A549 (cell line): ENCODE measurements around the gene DNAJC5. TPM values are rescaled to one million over a fixed set of nuclear protein-coding genes. Genes with fewer than 3 reads are reported as not detected.

Source experiments
- ATAC-seq, 2 experiments: fragments of 200-7000 bp in 1 of 2; fragments of >200 bp in 1 of 2; cut with Nextera tagmentation in 1 of 2; cut with Tn5 transposase in 1 of 2; 3 replicates each; pipeline versions ENCODE4 v1.8.0 to v1.9.1; 2018 to 2020; ENCODE audit warnings: mild to moderate bottlenecking in 1 of 2, moderate library complexity in 1 of 2
- CTCF ChIA-PET: fragments of 300-600 bp; sonication (Branson Sonifier 250); formaldehyde crosslinking; extraction: SDS; loops from one replicate; lab custom pipeline; 2021; ENCODE audit warnings: antibody characterized with exemption, inconsistent platforms; lab: Yijun Ruan, JAX
- POLR2A ChIA-PET: fragments of 350-600 bp; formaldehyde crosslinking; extraction: SDS; loops from one replicate; lab custom pipeline; 2021; ENCODE audit warnings: antibody characterized with exemption, inconsistent platforms; lab: Yijun Ruan, JAX
- DNase-seq, 2 experiments: peaks; one replicate each; pipeline versions ENCODE4 v3.0.0 to v3.0.0-alpha.2; 2011 to 2016; ENCODE audit warnings: low read depth in 1 of 2, low spot score in 1 of 2
- FAIRE-seq: peaks from 2 replicates; lab custom pipeline; 2011; peaks lifted over from hg19 to GRCh38; lab: Jason Lieb, UNC
- H3K27ac ChIP-seq, 2 experiments: fragments of >200 bp; sonication (Bioruptor Twin); formaldehyde crosslinking; 3 replicates each; pipeline ENCODE4 v1.5.1; 2016 to 2017
- H3K4me1 ChIP-seq: fragments of >200 bp; sonication (Bioruptor Twin); formaldehyde crosslinking; 3 replicates; pipeline ENCODE4 v1.6.1; 2016
- H3K4me2 ChIP-seq: fragments of >200 bp; sonication (Bioruptor Twin); formaldehyde crosslinking; 3 replicates; pipeline ENCODE4 v1.6.1; 2016
- H3K4me3 ChIP-seq: fragments of >200 bp; sonication (Bioruptor Twin); formaldehyde crosslinking; 3 replicates; pipeline ENCODE4 v1.5.1; 2016
- H3K9me3 ChIP-seq: fragments of >200 bp; sonication (Bioruptor Twin); formaldehyde crosslinking; 3 replicates; pipeline ENCODE4 v1.6.1; 2016
- CBX8 ChIP-seq: fragments of 200-600 bp; sonication (generic); IDR thresholded peaks from 2 replicates; pipeline ENCODE4 v1.6.1; 2016
- CEBPB ChIP-seq, 2 experiments: fragments of >200 bp in 1 of 2; sonication (Bioruptor Twin) in 1 of 2; formaldehyde crosslinking in 1 of 2; IDR thresholded peaks; 2 replicates each; pipeline ENCODE4 v1.6.1; 2012 to 2016
- CHD2 ChIP-seq: fragments of 150-350 bp; IDR thresholded peaks from 2 replicates; pipeline ENCODE4 v1.6.1; 2014; ENCODE audit warnings: low read length; ENCODE audit not compliant: partially characterized antibody
- CHD4 ChIP-seq: fragments of 200-600 bp; sonication (generic); IDR thresholded peaks from 2 replicates; pipeline ENCODE4 v1.6.1; 2016; ENCODE audit warnings: antibody characterized with exemption, mild to moderate bottlenecking, borderline replicate concordance
- E2F6 ChIP-seq: IDR thresholded peaks from 2 replicates; pipeline ENCODE4 v1.6.1; 2012; ENCODE audit warnings: low read depth, borderline replicate concordance
- JUN ChIP-seq, 2 experiments: fragments of >200 bp; sonication (Bioruptor Twin); formaldehyde crosslinking; IDR thresholded peaks; 2 replicates in 1 of 2; 3 replicates in 1 of 2; pipeline ENCODE4 v1.6.1; 2016 to 2017
- MAX ChIP-seq: IDR thresholded peaks from 2 replicates; pipeline ENCODE4 v1.6.1; 2012
- MYC ChIP-seq: IDR thresholded peaks from 2 replicates; pipeline ENCODE4 v1.6.1; 2012; ENCODE audit warnings: mild to moderate bottlenecking, inconsistent platforms, low read length, improper control_type of control experiment, borderline replicate concordance
- PBX3 ChIP-seq: IDR thresholded peaks from 2 replicates; pipeline ENCODE4 v1.6.1; 2012
- PHF8 ChIP-seq: fragments of 200-600 bp; sonication (generic); IDR thresholded peaks from 2 replicates; pipeline ENCODE4 v1.6.1; 2016; ENCODE audit warnings: low read depth, mild to moderate bottlenecking, antibody characterized with exemption, moderate library complexity, borderline replicate concordance
- POLR2A ChIP-seq: IDR thresholded peaks from 2 replicates; pipeline ENCODE4 v1.6.1; 2012; ENCODE audit warnings: mild to moderate bottlenecking, low read length
- POLR2AphosphoS2 ChIP-seq: conservative IDR thresholded peaks from 2 replicates; pipeline ENCODE4 v1.6.1; 2012; ENCODE audit warnings: low read length, improper control_type of control experiment, inconsistent platforms
- RAD21 ChIP-seq, 2 experiments: fragments of >200 bp in 1 of 2; sonication (Bioruptor Twin) in 1 of 2; formaldehyde crosslinking in 1 of 2; IDR thresholded peaks in 1 of 2; conservative IDR thresholded peaks in 1 of 2; 2 replicates in 1 of 2; 3 replicates in 1 of 2; pipeline ENCODE4 v1.6.1; 2012 to 2018; ENCODE audit warnings: inconsistent platforms in 1 of 2
- SMC3 ChIP-seq: fragments of >200 bp; sonication (Bioruptor Twin); formaldehyde crosslinking; IDR thresholded peaks from 3 replicates; pipeline ENCODE4 v1.6.1; 2018; ENCODE audit warnings: inconsistent platforms
- USF2 ChIP-seq: fragments of 450-650 bp; IDR thresholded peaks from 2 replicates; pipeline ENCODE4 v1.6.1; 2014; ENCODE audit warnings: antibody characterized with exemption
- WGBS: methylation state at CpG from one replicate; pipeline ENCODE4 v1.1.6; 2017; ENCODE audit errors: missing lambda C conversion rate; 5-methylcytosine and 5-hydroxymethylcytosine counted together
- polyA plus RNA-seq, 4 experiments: library from polyadenylated mRNA; depleted of rRNA in 3 of 4; stranded (reverse); fragments of >200 nt; fragmentation: RNase III in 1 of 4; extraction: RNeasy Plus Mini Kit Qiagen cat#74134 plus additional on column Dnase treatment in 1 of 4; gene quantifications; 2 replicates in 3 of 4; 3 replicates in 1 of 4; pipeline ENCODE4 v1.2.3, GENCODE V29; 2011 to 2017
- TF ChIP-seq, protein P1 (sequence below): fragments of >200 bp; sonication (Bioruptor Twin); formaldehyde crosslinking; IDR thresholded peaks from 3 replicates; pipeline ENCODE4 v1.5.1; 2016

DNAJC5 gene
- polyA plus RNA-seq, 2 of the 4 experiments (the other 2 are of a cell fraction): 20.4 to 23.2 TPM

DNA sequence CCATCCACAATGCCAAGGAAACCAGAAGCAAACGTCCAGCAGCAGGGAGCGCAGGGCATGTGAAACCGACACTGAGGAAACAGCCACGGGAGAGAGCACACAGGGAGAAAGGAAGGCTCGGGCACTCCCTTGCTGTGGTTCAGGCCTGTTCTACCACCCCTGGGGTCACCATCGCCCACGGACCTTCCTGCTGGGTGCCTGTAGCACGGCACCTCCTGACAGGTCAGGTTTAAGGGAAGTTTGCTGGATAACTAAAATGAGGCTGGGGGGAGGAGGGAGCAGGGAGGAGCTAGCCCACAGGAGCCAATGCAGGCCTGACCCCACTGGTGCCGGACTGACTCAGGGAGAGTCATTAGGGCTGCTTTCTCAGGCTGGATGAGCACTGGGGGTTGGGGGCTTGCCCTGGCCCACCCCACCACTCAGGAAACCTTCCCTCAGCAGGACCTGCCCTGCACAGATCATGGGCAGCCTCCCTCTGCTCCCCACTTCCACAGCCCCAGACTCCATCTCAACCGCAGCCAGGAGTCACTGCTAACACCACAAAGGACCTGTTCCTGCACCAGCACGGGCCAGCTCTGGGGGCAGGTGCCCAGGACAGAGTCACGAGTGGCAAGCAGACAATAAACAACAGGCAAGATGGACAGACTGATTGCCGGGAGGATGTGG is 59.0 kb downstream of the DNAJC5 start (continued):
- no peak for TF ChIP-seq CHD4

DNA sequence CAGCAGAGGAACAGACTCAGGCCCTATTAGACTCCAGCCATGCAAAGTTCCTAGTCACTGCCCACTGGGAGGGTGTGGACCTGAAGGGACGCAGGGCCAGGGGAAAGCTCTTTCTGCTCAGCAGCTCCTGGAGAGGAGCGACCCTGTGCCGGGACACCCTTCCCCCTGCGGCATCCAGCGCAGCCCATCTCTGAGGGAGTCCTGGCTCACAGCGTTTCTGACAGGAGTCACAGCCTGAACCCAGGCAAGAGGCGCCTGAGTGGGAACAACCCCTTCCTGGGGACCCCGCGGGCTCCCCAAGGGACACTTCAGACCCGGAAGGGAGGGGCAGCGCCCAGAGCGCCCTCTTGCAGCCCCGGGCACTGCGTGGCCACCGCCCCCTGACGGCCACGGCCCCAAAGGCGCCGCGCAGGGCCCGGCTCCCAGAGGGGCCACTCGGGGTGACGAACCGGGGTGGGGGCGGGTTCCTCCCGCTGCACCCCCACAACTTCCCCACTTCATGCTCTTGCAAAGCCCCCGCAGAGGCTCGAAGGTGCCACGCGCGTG is 60.4 kb downstream of the DNAJC5 start:
- Histone ChIP-seq H3K9me3 (no peaks in the 10 kb centered on the region), H3K27ac (peak overlapping the region; percentile 96 to 98), H3K4me2 (peak overlapping the region; percentile 99), H3K4me3 (peak overlapping the region; percentile 84), H3K4me1 (peaks cover 36% of the 10 kb centered on the region)
- WGBS: 5% methylated on average over 13 of the region's 31 CpGs
- FAIRE-seq: no peak
- DNase-seq: peak in 1 of 2 experiments; percentile 36
- TF ChIP-seq RAD21 (conservative IDR thresholded peaks at IDR 0.05 in 1 of 2, IDR thresholded peaks at IDR 0.05 in 1 of 2): peak; percentile 12 to 37; a peak in 3 of 5 replicates
- no peak for TF ChIP-seq CBX8
- TF ChIP-seq, protein P1, sequence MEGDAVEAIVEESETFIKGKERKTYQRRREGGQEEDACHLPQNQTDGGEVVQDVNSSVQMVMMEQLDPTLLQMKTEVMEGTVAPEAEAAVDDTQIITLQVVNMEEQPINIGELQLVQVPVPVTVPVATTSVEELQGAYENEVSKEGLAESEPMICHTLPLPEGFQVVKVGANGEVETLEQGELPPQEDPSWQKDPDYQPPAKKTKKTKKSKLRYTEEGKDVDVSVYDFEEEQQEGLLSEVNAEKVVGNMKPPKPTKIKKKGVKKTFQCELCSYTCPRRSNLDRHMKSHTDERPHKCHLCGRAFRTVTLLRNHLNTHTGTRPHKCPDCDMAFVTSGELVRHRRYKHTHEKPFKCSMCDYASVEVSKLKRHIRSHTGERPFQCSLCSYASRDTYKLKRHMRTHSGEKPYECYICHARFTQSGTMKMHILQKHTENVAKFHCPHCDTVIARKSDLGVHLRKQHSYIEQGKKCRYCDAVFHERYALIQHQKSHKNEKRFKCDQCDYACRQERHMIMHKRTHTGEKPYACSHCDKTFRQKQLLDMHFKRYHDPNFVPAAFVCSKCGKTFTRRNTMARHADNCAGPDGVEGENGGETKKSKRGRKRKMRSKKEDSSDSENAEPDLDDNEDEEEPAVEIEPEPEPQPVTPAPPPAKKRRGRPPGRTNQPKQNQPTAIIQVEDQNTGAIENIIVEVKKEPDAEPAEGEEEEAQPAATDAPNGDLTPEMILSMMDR: peak; percentile 52
- no peak for TF ChIP-seq CHD2
- TF ChIP-seq SMC3: peak; percentile 33; the same call in 1 of the 3 replicates
- ATAC-seq: peak; percentile 43 to 52; a peak in 4 of 6 replicates
- POLR2A ChIA-PET: interaction anchor here (1.2 to 1.4 kb wide), 2 partner anchors 19 to 25 kb away, joined by 6 read pairs; partner anchors contain the start of gene PRPF6
- CTCF ChIA-PET: interaction anchor here (1.0 to 2.4 kb wide), 9 partner anchors 10 to 418 kb away, joined by 3 to 11 read pairs (median 3); partner anchors contain the start of genes PRPF6 and PTK6

DNA sequence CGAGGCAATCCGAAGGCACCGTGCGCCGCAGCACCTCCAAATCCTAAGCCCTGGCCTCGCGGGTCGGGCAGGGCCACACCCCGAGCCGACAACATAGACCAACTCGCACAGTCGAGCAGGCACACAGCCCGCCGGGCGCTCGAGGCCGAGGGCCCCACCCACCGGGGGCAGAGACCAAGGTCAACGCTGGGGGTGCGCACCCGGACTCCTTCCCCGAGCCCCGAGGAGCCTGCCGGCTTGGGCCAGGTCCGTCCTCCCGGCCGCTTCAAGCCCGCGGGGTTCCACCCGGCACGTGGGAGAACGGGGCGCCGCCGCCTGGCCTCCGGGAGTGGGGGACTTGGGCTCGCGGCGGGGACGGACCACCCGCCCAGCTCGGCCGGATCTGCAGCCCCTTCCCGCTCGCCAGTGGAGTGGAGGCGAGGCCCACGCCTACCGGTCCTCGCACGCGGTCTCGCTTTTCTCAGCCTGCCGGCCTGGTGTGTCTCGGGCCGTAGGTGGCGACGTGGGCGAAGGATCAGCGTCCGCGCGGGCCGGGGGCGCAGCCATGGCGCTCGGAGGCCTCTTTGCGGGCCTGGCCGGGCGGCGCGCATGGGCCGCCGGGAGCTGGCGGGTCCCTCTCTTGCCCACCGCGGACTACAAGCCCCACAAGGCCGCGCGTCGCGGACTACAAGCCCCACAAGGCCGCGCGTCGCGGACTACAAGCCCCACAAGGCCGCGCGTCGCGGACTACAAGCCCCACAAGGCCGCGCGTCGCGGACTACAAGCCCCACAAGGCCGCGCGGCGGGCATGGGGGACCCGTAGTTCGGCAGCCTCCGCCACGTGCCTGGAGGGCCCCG is 61.1 kb downstream of the DNAJC5 start, which contains the start of gene UCKL1:
Gene UCKL1 (minus strand): TSS at position 590 of the 837 bp plus-strand sequence. CDS start 44 bp downstream, at position 546.
- POLR2A ChIA-PET: interaction anchor here (0.5 to 1.4 kb wide), 8 partner anchors 9 to 436 kb away, joined by 3 to 6 read pairs (median 5); partner anchors contain the start of genes ARFRP1, PRPF6, TPD52L2 and ZGPAT
- FAIRE-seq: no peak

More for the DNA sequence above, 61.1 kb downstream of the DNAJC5 start, which contains the start of gene UCKL1:
- Histone ChIP-seq H3K4me1 (peaks cover 33% of the 10 kb centered on the region), H3K9me3 (no peaks in the 10 kb centered on the region)
- CTCF ChIA-PET: interaction anchor here (0.7 to 2.4 kb wide), 9 partner anchors 11 to 418 kb away, joined by 3 to 20 read pairs (median 3); partner anchors contain the start of gene PTK6
- ATAC-seq (peak; percentile 73 to 88), DNase-seq (peak; percentile 81 to 90)
- WGBS: under 1% methylated on average over 34 of the region's 105 CpGs
- peak in 1 of 2 experiments; percentile 74; a peak in 3 of 5 replicates for TF ChIP-seq JUN (IDR thresholded peaks at IDR 0.05)
- TF ChIP-seq CEBPB (IDR thresholded peaks at IDR 0.05): no peak
- TF ChIP-seq MAX: peak; percentile 97
- TF ChIP-seq POLR2AphosphoS2: no peak
- peak; percentile 92; the same call in 1 of the 2 replicates for TF ChIP-seq MYC
- peak; percentile 83; the same call in 1 of the 2 replicates for TF ChIP-seq USF2
- 0 out of 2 replicates have a peak, but pooled peaks have one; percentile 59 for TF ChIP-seq PBX3
- peak; percentile 66 for TF ChIP-seq E2F6
- peak; percentile 82 for TF ChIP-seq POLR2A
- TF ChIP-seq PHF8: peak; percentile 81
- TF ChIP-seq, all 56 proteins: peak for 8
- Histone ChIP-seq H3K4me3 (peak within 1 kb of the TSS; percentile 84), H3K27ac (peak within 1 kb of the TSS; percentile 96 to 98), H3K4me2 (peak within 1 kb of the TSS; percentile 99)
